GM18951 (cell line): ENCODE measurements around the gene PXN.

Experiments used
- POLR2A ChIP-seq: IDR thresholded peaks from 4 replicates; pipeline ENCODE4 v1.6.1; 2011; ENCODE audit warnings: mild to moderate bottlenecking; ENCODE audit not compliant: insufficient read length, insufficient read depth; ENCODE audit errors: extremely low read depth
- in situ Hi-C: fragments of 300-500 bp; cut with MboI; formaldehyde crosslinking; loops from one replicate; pipeline ENCODE4 v1.12.0; 2022; ENCODE audit warnings: low sequenced_read_pairs, mixed read lengths, inconsistent platforms; ENCODE audit not compliant: unreplicated experiment

The PXN gene

DNA sequence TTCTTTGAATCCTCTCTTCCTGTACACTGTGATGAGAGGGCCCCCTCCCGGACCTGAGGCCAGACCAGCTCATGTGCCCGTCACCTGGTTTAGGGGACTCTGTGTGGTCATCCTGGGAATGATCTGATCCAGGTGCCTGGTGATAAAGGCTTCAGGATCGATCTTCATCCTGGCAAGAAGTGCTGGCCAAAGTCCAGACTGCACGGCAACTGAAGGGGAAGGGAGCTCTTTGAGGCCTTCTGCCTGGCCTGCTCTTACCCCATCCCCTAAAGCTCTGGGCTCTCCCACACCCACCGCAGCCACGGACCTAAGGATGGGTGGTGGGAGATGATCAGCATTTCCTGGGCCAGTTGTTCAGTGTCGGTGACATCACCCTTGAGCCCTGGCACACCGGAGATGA lies 102.8 kb downstream of the PXN start:
- no peak for TF ChIP-seq POLR2A
- in situ Hi-C loops: no loop called here

DNA sequence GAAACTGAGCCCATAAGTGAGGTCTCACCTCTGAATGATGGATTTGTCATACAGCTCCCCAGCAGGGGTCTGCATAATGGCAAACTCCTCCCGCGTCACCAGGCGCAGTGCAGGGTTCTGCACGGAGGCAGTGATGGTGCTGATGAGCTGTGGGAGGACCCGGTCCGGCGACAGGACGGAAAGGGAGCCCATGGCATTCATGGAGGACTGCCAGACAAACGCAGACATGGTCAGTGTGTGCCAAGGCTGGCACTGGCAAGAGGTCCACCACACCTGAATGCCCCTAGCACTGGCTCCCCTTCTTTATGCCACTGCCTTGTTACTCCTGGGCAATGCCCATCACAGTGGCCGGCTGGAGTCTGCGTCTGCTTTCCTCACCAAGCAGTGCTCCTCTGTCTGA lies 103.7 kb downstream of the PXN start:
- in situ Hi-C loops: no loop called here
- no peak for TF ChIP-seq POLR2A
